NCI-H460 (cell line): ENCODE results near the gene CDX2. TPM values are rescaled to one million over a fixed set of nuclear protein-coding genes. Genes with fewer than 3 reads are reported as not detected.

Experiments used
- DNase-seq: peaks from one replicate; pipeline ENCODE4 v3.0.0-alpha.2; 2016; ENCODE audit warnings: low read depth; ENCODE audit errors: extremely low read depth
- total RNA-seq: library from RNA; depleted of rRNA; stranded (reverse); fragments of >200 nt; shearing (Covaris generic); gene quantifications from 2 replicates; pipeline ENCODE4 v1.2.3, GENCODE V29; 2014

Gene CDX2
- total RNA-seq, 1 experiment from 2014 or later = not detected

DNA sequence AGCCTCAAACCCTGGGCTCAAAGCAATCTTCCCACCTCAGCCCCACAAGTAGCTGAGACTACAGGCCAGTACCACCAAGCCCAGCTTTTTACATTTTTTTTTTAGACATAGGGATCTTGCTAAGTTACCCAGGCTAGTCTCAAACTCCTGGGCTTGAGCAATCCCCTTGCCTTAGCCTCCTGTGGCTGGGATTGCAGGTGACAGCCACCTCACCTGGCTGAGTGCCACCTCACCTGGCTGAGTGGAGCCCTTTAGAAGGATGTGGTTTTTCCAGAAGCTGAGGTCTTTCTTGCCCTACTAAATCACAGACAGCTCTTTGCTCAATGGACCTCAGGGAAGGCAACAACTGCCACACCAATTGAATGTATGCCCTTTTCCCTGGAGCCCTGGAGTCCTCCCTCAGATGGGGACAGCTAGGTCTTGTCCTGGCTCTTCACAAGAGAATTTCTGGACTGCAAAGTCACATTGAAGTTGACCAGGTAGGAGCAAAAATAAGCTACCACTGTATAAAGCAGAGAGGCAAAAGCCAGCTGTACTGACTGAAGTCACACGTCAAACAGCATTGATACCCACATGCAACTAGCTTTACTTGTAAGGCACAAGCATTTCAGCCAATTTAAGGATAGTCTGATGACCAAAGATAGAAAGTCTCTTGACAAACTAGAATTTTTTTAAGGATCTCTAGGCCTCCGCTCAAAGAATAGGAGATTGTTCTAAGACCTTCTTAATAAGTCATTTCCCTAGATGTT is 35.4 kb downstream of the CDX2 start:
- DNase-seq = no peak

DNA sequence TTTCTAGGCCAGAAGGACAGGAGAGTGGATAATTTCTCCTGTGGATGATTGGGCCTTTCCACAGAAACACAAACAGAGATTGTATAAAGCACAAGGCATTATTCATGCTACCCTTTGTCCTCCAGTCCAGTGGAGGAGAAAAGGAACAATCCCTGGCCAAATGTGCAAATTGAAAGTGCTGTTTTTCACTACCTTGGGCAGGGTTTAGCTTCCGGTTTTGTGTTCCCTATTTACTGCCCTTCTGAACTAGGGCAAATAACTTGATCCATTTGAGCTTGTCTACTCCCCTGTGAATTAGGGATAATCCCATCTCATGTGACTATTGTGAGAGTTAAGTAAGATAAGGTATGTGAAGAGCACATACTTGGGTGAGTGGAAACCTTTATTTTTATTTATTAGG is 36.0 kb downstream of the CDX2 start:
- DNase-seq = no peak

DNA sequence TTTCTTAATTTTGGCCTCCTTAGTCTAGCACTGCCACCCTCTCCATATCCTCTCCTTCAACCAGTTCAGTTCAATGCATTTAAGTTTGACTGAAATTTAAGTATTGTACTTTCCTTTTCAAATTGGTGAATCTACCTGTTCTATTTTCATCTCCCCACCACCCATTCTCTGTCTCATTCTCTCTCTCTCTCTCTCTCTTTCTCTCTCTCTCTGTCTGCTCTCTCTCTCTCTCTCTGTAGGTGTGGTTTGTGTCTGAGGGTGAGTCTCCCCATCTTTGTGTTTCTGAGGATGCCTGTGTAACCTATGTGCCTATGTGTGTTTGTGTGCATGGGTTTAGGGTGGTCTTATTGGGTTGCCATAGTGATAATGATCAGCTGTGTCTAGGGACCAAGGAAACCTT is 39.2 kb downstream of the CDX2 start:
- no peak for DNase-seq

DNA sequence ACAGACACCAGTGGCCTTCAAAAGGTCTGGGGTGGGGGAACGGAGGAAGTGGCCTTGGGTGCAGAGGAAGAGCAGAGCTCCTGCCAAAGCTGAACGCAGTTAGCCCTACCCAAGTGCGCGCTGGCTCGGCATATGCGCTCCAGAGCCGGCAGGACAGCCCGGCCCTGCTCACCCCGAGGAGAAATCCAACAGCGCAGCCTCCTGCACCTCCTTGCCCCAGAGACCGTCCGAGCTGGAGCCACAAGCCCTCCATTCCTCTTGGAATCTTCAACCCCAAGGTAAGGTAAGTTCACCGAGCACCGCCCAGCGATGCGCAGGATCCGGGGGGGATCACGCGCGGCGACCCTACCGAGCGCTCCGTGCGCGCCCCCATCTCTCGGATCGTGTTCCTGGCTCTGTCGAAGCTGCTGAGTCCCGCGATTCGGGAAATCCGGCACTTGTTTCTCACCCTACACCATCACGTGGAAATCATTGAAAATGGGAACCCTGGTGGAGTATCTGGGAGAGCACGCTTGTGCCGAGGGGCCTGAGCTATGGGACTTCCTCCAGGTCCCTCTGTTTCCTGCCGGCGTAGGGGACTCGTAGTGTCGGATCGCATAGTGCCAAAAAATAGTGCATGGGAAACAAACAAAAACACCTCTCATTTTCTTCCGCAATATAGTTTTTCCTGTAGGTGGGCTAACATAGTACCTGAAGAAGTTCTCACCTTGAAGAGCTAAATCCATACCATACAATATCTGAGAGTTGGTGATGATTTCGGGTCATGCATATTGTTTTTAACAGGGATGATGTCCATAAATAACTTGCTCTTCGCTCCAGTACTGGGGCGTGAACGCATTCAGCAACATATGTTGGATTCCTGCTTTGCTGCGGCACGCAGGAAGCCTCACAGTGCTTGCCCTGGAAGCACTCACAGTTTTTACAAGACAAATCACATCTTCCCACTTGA is 40.0 kb downstream of the CDX2 start:
- no peak for DNase-seq

DNA sequence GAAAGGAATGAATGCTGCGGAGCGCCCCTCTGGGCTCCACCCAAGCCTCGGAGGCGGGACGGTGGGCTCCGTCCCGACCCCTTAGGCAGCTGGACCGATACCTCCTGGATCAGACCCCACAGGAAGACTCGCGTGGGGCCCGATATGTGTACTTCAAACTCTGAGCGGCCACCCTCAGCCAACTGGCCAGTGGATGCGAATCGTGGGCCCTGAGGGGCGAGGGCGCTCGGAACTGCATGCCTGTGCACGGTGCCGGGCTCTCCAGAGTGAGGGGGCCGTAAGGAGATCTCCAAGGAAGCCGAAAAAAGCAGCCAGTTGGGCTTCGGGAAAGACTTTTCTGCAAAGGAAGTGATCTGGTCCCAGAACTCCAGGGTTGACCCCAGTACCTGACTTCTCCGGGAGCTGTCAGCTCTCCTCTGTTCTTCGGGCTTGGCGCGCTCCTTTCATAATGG is 40.7 kb downstream of the CDX2 start:
- no peak for DNase-seq

DNA sequence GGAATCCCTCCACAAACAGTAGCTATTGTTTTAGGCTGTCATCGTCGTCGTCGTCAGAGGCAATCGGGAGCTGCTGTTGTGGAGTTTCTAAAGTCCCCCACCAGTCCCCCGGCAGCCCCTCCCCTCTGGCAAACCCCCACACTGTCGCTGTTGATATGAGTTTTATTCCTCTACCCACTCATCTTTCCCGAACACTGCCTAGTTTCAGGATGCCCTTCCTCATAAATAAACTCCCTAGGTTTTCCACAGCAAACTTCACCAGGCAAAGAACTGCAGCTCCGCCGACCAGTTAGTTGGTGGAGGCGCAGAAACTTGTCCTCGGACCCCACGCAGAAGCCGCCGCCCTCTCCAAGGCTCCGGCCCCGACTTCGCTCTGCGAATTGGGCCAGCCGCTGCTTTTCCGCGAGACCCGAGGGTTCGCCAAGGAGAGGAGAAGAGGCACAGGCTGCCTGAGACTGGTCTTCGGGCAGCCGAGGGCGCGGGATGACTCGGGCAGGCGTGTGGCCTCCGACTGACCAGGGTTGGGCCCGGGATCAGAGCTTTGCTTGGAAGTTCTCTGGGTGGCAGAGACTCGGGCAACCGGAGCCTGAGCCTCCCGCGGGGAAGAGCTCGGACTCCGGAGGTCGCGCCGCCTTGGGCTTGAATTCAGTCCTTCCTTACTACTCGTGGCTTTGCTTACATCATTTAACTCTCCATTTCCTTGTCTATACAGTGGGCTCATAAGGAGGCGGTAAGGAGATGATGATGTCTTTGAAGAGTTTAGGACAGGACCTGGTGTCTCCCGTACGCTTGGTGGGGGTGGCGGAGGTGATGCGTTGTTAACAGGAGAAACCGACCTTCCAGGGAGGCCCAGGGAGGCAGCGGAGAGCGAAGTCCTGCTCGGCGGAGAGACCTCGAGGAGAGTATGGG is 41.4 kb downstream of the CDX2 start:
- no peak for DNase-seq

DNA sequence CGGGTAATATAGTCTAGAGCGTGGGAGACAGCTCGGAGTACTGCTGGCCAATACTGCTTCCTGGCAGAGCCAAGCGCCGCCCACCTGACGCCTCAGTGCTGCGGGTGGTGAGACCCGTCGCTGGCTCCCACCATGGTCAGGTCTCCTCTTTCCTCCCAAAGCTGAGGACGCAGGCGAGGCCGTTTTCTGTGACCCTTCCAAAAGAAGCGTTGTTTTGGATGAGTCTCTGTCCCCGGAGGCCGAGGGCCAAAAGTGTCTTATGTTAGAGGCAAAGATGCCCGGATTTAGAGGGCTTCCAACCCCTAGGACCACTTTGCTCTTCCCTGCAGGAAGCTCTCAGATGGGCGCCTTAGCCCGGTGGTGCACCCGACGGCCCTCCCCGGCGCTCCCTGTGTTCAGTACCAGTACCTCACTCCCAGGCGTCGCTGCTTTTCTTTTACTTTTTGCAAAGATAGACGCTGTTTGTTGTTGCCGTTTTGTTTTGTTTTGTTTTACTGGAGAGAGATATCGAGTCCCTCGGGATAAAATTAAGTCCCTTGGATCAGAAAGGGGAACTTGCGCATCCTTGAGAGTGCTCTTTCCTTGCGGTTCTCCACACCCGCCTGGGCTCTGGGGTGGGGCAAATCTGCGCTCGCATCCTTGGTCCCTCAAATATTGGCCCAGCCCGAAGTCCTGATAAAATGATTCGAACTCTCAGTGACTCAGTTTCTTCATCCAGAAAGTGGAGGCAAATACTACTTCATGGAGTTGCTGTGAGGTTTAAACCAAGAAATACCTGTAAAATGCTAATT is 42.3 kb downstream of the CDX2 start:
- DNase-seq = no peak

DNA sequence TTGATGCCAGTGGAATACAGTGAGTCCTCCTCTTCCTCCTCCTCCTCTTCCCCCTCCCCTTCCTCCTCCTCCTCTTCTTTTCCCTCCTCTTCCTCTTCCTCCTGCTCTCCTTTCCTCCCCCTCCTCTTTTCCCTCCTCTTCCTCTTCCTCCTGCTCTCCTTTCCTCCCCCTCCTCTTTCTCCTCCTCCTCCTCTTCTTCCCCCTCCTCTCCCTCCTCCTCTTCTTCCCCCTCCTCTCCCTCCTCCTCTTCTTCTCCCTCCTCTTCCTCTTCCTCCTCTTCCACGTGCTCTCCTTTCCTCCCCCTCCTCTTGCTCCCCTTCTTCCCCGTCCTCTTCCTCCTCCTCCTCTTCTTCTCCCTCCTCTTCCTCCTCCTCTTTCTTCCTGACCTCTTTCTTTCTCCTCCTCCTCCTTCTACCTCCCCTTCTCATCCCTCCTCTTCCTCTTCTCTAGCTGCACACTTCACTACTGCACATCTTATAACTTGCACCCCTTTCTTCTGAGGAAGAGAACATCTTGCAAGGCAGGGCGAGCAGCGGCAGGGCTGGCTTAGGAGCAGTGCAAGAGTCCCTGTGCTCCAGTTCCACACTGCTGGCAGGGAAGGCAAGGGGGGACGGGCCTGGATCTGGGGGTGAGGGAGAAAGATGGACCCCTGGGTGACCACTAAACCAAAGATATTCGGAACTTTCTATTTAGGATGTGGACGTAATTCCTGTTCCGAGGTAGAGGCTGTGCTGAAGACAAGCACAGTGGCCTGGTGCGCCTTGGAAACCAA is 43.7 kb downstream of the CDX2 start:
- no peak for DNase-seq

DNA sequence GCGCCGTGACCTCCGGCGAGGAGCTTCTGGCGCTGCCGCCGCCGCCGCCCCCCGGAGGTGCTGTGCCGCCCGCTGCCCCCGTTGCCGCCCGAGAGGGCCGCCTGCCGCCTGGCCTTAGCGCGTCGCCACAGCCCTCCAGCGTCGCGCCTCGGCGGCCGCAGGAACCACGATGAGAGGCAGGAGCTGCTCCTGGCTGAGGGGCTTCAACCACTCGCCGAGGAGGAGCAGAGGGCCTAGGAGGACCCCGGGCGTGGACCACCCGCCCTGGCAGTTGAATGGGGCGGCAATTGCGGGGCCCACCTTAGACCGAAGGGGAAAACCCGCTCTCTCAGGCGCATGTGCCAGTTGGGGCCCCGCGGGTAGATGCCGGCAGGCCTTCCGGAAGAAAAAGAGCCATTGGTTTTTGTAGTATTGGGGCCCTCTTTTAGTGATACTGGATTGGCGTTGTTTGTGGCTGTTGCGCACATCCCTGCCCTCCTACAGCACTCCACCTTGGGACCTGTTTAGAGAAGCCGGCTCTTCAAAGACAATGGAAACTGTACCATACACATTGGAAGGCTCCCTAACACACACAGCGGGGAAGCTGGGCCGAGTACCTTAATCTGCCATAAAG is 44.5 kb downstream of the CDX2 start:
- DNase-seq = no peak

DNA sequence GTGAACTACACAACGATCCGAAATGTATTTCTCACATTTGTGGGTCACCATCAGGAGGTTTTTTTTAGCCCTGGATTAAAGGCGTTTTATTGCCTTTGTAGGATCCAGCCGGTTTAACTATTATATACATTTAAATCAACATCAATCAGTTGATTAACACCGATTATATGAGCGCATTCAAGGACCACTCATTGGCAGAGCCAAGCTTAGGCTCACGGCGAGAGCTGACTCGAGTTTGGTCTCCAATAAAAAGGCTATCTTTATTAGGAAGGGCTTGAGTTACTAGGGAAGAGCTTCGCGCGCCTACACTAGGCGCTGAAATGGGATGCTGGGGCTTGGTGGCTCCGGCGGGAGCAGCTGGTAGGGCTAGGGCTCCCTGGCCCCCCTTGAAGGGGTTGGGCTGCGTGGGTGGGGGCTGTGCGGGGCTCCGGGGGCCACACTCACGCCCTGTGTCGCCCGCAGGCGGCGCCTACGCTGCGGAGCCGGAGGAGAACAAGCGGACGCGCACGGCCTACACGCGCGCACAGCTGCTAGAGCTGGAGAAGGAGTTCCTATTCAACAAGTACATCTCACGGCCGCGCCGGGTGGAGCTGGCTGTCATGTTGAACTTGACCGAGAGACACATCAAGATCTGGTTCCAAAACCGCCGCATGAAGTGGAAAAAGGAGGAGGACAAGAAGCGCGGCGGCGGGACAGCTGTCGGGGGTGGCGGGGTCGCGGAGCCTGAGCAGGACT is 45.2 kb downstream of the CDX2 start:
- no peak for DNase-seq

DNA sequence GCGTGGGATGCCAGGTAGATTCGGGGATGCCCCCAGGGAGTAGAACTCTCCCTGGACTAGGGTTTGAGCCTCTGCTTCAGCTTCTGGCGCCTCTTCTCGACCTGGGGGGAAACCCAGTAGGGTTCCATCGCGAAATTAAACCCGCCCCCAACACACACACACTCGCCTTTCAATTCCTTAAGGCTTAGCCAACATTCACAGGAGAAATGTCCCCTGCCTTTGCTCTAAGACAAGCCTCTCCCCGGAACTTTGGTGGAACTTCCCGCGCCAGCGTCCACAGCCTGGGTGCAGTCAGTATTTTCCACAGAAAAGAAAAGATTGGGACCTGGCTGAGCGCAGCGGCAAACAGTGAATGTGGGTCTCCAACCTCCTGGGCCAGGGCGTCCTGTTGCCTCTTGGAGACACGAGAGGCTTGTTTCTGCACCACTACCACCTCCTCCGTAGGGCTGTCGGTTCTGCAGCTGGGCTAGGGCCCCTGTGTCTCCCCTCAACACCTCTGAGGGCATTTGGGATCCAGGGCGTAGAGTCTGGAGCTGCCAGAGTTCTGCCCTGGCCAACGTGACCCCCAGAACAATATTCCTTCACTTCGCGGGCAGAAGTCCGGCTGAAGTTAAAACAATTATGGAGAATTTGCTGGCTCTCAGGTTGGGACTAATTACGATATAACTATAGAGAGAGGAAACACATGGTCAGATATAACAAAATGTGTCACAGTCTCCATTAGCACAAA is 46.1 kb downstream of the CDX2 start:
- no peak for DNase-seq

DNA sequence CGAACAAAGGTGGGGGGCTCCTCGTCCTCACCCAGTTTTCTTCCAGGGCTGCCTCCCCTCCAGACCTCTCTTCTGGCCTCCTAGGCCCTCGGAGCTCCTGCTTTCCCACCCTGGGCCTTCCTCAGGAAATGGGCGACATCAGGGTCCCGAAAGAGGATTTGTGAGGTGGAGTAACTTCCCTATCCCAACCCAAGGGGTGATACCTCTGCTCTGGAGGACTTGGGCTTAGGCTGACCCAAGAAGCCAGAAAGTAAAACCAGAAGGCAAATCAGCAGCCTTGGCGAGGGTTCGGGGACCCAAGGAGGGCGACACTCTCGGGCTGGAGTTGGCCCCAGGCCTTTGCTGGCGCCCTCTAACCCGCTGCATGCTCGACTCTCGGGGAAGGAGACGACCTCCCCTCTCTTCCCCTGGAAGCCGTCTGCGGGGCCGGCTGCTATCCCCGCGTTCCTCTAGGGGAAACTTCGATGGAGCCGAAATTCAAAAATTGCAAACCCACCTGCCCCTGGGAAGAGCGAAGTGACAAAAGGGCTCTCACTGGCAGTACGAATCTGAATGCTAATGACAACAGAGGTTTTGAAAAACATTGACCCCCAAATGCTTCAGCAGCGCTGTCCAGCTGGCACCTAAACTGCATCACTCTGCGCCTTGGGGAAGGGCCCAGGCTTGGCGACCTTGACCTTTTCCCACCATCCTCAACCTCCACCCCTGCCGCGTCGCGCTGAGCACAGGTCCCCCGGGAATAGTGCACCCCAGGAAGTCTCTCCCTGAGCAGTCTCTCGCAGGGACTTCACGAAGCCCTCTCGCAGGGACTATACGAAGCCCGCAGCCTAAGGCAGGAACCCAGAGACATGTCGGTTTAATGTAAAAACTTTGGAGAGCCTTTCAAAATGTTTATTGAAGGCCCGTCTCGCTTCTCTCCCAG is 46.9 kb downstream of the CDX2 start:
- no peak for DNase-seq

DNA sequence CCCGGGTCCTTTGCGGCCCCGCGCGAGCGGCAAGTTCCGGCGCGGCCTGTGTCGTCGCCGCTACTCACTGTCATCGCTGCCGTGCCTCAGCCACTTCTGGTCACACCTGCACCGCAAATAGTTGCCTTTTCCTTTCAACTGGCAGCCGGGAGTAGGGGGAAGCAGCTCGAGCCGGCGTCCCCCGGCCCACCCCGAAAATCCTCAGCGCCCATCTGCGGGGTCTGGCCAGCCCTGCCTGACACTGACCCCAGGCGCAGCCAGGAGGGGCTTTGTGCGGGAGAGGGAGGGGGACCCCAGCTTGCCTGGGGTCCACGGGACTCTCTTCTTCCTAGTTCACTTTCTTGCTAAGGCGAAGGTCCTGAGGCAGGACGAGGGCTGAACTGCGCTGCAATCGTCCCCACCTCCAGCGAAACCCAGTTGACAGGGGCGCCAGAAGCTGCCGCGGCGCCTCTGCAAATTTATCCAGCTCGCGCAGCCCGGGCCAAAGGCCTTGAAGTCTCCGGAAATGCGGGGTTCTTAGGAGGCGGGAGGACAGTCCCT is 47.6 kb downstream of the CDX2 start:
- DNase-seq = no peak

DNA sequence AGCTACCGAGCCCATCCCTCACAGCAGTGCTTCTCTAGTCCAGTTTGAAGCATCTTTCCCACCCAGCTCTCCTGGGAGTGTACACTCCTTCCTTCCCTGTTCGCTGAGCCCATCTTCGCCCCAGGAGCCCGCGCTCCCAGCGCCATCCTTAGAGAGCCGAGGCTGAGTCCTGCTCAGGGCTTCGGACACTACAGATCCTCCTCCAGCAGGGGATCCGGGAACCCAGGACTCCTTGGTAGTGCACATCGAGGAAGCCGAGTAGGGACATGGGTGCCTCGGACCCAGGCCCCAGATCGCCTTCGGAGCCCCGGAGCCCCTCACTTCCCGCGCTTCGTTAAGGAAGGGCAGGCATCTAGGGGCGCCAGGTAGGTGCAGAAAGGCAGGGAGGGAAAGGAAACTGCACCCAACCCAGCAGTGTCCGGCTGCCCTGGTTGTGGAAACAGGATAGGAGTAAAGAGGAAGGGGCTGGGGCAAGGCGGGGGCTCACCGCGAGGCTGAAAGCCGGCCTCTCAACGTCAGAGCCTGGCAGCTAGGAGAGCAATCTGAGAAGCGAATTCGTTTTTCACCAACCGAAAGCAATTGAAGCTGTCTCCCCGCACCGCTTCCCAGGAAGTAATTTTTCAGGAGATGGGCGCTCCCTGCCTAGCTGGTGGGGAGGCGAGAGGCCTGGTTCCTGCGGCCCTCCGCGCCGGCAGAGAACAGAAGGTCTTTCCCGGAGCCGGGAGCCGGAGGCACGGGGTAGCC is 48.3 kb downstream of the CDX2 start:
- DNase-seq = no peak

DNA sequence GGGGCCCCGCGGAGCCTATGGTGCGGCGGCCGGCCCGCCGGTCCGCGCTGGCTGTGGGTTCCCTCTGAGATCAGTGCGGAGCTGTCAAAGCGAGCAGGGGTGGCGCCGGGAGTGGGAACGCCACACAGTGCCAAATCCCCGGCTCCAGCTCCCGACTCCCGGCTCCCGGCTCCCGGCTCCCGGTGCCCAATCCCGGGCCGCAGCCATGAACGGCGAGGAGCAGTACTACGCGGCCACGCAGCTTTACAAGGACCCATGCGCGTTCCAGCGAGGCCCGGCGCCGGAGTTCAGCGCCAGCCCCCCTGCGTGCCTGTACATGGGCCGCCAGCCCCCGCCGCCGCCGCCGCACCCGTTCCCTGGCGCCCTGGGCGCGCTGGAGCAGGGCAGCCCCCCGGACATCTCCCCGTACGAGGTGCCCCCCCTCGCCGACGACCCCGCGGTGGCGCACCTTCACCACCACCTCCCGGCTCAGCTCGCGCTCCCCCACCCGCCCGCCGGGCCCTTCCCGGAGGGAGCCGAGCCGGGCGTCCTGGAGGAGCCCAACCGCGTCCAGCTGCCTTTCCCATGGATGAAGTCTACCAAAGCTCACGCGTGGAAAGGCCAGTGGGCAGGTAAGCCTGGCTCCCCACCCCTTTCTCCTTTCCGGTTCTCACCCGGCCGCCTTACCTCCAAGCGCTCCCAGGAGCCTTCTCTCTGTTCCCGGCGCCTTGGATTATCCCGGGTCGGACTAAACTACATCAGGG is 49.0 kb downstream of the CDX2 start, which contains the start of gene PDX1:
PDX1 (plus strand) TSS at position 67 of the 743 bp plus-strand sequence; CDS start at position 206, 139 bp downstream.
- DNase-seq = peak; percentile 1
